HG03575 (cell line): ENCODE results near the gene HABP4.

Source experiments
- ATAC-seq: cut with Tn5 transposase; IDR thresholded peaks from one replicate; pipeline ENCODE4 v1.9.1; 2021; ENCODE audit not compliant: unreplicated experiment, insufficient number of reproducible peaks, low FRiP score; ENCODE audit errors: extremely low read depth

The HABP4 gene

GRCh38 chr9:96449845-96450612 lies at the start of gene HABP4:
Gene HABP4, plus strand, starts transcription at chr9:96450169. Its CDS starts 111 bp downstream, at chr9:96450280.
- peak; percentile 49 for ATAC-seq

- ATAC-seq, result no peak
Observed at GRCh38 chr9:96408409-96409280, 41.3 kb upstream of the HABP4 start.

GRCh38 chr9:96411129-96411838 lies 38.7 kb upstream of the HABP4 start:
- no peak for ATAC-seq

- ATAC-seq, result no peak
Observed at GRCh38 chr9:96412174-96412913, 37.6 kb upstream of the HABP4 start.

- no peak for ATAC-seq
Observed at GRCh38 chr9:96413302-96414221, 36.4 kb upstream of the HABP4 start.

- ATAC-seq, result no peak
Observed at GRCh38 chr9:96417051-96417586, 32.9 kb upstream of the HABP4 start.

GRCh38 chr9:96417661-96418082 lies 32.3 kb upstream of the HABP4 start:
- no peak for ATAC-seq

- peak; percentile 28 for ATAC-seq
Observed at GRCh38 chr9:96418083-96418919, 31.7 kb upstream of the HABP4 start, which contains the start of gene ZNF367. Gene ZNF367, minus strand, starts transcription at chr9:96418370. Its CDS starts 338 bp downstream, at chr9:96418032.

GRCh38 chr9:96418920-96419690 lies 30.9 kb upstream of the HABP4 start:
- ATAC-seq, result peak; percentile 8

GRCh38 chr9:96419691-96419969 lies 30.3 kb upstream of the HABP4 start:
- ATAC-seq, result no peak

- ATAC-seq, result no peak
Observed at GRCh38 chr9:96420468-96421219, 29.3 kb upstream of the HABP4 start.

- no peak for ATAC-seq
Observed at GRCh38 chr9:96423322-96423984, 26.5 kb upstream of the HABP4 start.

- ATAC-seq, result no peak
Observed at GRCh38 chr9:96423985-96424336, 26.0 kb upstream of the HABP4 start.

GRCh38 chr9:96425500-96426169 lies 24.3 kb upstream of the HABP4 start:
- ATAC-seq, result no peak

- ATAC-seq, result no peak
Observed at GRCh38 chr9:96429732-96430131, 20.2 kb upstream of the HABP4 start.
